GM10248 (cell line): Measurements from ENCODE around the gene TTYH1.

Source experiments
- CTCF ChIA-PET: fragments of 300-600 bp; sonication (Branson Sonifier 250); formaldehyde crosslinking; extraction: SDS; loops from one replicate; lab custom pipeline; 2021; ENCODE audit warnings: antibody characterized with exemption; lab: Yijun Ruan, JAX
- POLR2A ChIA-PET: fragments of 350-650 bp; sonication (Branson Sonifier 250); formaldehyde crosslinking; extraction: SDS; loops from one replicate; lab custom pipeline; 2020; ENCODE audit warnings: antibody characterized with exemption; lab: Yijun Ruan, JAX
- DNase-seq: peaks from one replicate; pipeline ENCODE4 v3.0.0; 2012; ENCODE audit errors: extremely low spot score
- CTCF ChIP-seq: IDR thresholded peaks from 2 replicates; pipeline ENCODE4 v1.5.1; 2012; ENCODE audit warnings: mild to moderate bottlenecking, low read depth; ENCODE audit errors: extremely low read depth, missing control alignments, control extremely low read depth

TTYH1 gene

GRCh38 chr19:54462047-54462654, 46.9 kb downstream of the TTYH1 start:
- ChIA-PET CTCF (interaction anchor here (2.6 kb wide), 1 partner anchor 11 kb away, joined by 11 read pairs; no protein-coding TSS in a partner anchor), POLR2A (interaction anchor here (0.5 to 3.0 kb wide), 5 partner anchors 8 to 766 kb away, joined by 3 to 20 read pairs (median 4); partner anchors contain the start of gene LENG8)
- DNase-seq = no peak
- no peak for TF ChIP-seq CTCF

GRCh38 chr19:54462655-54463530, 47.6 kb downstream of the TTYH1 start:
- TF ChIP-seq CTCF = peak; percentile 47
- POLR2A ChIA-PET = interaction anchor here (0.6 to 3.0 kb wide), 8 partner anchors 9 to 945 kb away, joined by 3 to 20 read pairs (median 3); partner anchors contain the start of genes CDC42EP5, LENG8 and UBE2S
- DNase-seq = peak; percentile 47
- CTCF ChIA-PET = interaction anchor here (2.6 kb wide), 1 partner anchor 12 kb away, joined by 11 read pairs; no protein-coding TSS in a partner anchor

GRCh38 chr19:54463531-54464043, 48.3 kb downstream of the TTYH1 start, which contains the start of gene LENG9:
TSS of gene LENG9 (minus strand) at chr19:54463778. CDS start at chr19:54463526, 252 bp downstream.
- no peak for TF ChIP-seq CTCF
- CTCF ChIA-PET = interaction anchor here (0.7 to 2.6 kb wide), 3 partner anchors 10 to 15 kb away, joined by 3 to 11 read pairs (median 4); no protein-coding TSS in a partner anchor
- POLR2A ChIA-PET = interaction anchor here (0.5 to 3.0 kb wide), 9 partner anchors 10 to 944 kb away, joined by 3 to 20 read pairs (median 3); partner anchors contain the start of genes CDC42EP5, LENG8 and UBE2S

GRCh38 chr19:54464044-54464629, 48.9 kb downstream of the TTYH1 start:
- TF ChIP-seq CTCF = no peak

More at GRCh38 chr19:54463531-54464043, 48.3 kb downstream of the TTYH1 start, which contains the start of gene LENG9:
- DNase-seq = peak; percentile 92

GRCh38 chr19:54464630-54465425, 49.6 kb downstream of the TTYH1 start:
- CTCF ChIA-PET = interaction anchor here (1.2 kb wide), 1 partner anchor 210 kb away, joined by 4 read pairs; no protein-coding TSS in a partner anchor
- POLR2A ChIA-PET = no interaction called here
- peak; percentile 89 for DNase-seq
- peak; percentile 7 for TF ChIP-seq CTCF

More at GRCh38 chr19:54464044-54464629, 48.9 kb downstream of the TTYH1 start:
- ChIA-PET POLR2A (interaction anchor here (0.5 to 3.0 kb wide), 8 partner anchors 9 to 211 kb away, joined by 3 to 20 read pairs (median 3); partner anchors contain the start of genes CDC42EP5 and LENG8), CTCF (interaction anchor here (0.7 to 2.6 kb wide), 3 partner anchors 11 to 16 kb away, joined by 3 to 11 read pairs (median 4); no protein-coding TSS in a partner anchor)
- peak; percentile 85 for DNase-seq
